Cardiac muscle cell (in vitro differentiated cells and primary cell): ENCODE results near the gene NOC4L. TPM values are rescaled to one million over a fixed set of nuclear protein-coding genes. Genes with fewer than 3 reads are reported as not detected.

ENCODE experiments used
- DNase-seq, 2 donors: peaks; one replicate each; pipeline versions ENCODE4 v3.0.0 to v3.0.0-alpha.2; 2010 to 2017; ENCODE audit warnings: low read depth in 1 of 2, low spot score in 1 of 2
- H3K27ac ChIP-seq: fragments of 200-600 bp; sonication (generic); 2 replicates; pipeline ENCODE4 v1.5.1; 2016
- H3K27me3 ChIP-seq: fragments of 200-600 bp; sonication (generic); 2 replicates; pipeline ENCODE4 v1.6.0; 2016; ENCODE audit warnings: control low read depth
- H3K36me3 ChIP-seq: fragments of 200-600 bp; sonication (generic); 2 replicates; pipeline ENCODE4 v1.5.1; 2016; ENCODE audit warnings: control low read depth
- H3K4me1 ChIP-seq: fragments of 200-600 bp; sonication (generic); 2 replicates; pipeline ENCODE4 v1.8.1; 2017; ENCODE audit warnings: low read depth, mild to moderate bottlenecking, mixed run types
- H3K4me3 ChIP-seq: fragments of 200-600 bp; sonication (generic); 2 replicates; pipeline ENCODE4 v1.5.1; 2016; ENCODE audit warnings: mild to moderate bottlenecking
- H3K9me3 ChIP-seq: fragments of 200-600 bp; sonication (generic); 2 replicates; pipeline ENCODE4 v1.5.1; 2017; ENCODE audit warnings: low read depth, mild to moderate bottlenecking, control low read depth
- polyA plus RNA-seq: library from polyadenylated mRNA; unstranded; fragments of >200 nt; fragmentation: Nextera tagmentation; extraction: Ambion mirVana; gene quantifications from 2 replicates; pipeline ENCODE4 v1.2.1, GENCODE V29; 2016
- total RNA-seq: library from RNA; depleted of rRNA; stranded (reverse); fragments of >200 nt; gene quantifications from 2 replicates; pipeline ENCODE4 v1.2.3, GENCODE V29; 2016
- TF ChIP-seq, protein P1 (sequence below): IDR thresholded peaks from 2 replicates; pipeline ENCODE4 v1.5.1; 2012; ENCODE audit warnings: low read depth, mild to moderate bottlenecking, low read length

The NOC4L gene
- total and polyA plus RNA-seq, 2 experiments from 2014 or later: 17.1 to 33.1 TPM

- no peak for DNase-seq
Measured at GRCh38 chr12:132169376-132169775, 25.1 kb downstream of the NOC4L start.

DNA sequence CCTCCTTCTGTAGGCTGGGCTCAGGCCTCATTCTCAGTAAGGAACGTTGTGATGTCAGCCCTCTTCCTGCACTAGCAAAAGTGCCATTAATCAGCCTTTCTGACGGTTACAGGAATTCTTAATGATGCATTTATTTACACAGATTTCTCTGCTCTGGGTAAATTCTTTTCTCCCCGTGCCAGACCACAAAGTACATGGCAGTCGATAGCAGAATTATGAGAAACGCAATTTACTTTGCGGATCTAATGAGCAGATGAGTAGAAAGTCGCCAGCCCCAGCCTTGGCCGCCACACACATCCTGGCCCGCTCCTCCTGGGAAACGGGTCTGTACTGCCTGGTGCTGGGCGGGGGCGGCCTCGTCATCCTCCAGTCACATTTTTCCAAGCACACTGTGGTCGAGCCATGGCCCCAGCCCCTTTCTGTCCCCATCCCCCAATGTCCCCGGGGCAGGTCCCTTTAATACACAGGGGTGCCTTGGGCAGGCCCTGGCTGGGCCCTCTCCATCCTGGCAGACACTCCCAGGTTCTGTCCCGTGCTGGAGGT is 25.9 kb downstream of the NOC4L start:
- DNase-seq: peak in 1 of 2 donors; percentile 77
- Histone ChIP-seq H3K4me1 (no peaks in the 10 kb centered on the region), H3K4me3 (no peak overlapping the region), H3K36me3 (no peaks in the 10 kb centered on the region), H3K27ac (no peak overlapping the region), H3K9me3 (no peaks in the 10 kb centered on the region), H3K27me3 (no peaks in the 10 kb centered on the region)
- TF ChIP-seq, protein P1, sequence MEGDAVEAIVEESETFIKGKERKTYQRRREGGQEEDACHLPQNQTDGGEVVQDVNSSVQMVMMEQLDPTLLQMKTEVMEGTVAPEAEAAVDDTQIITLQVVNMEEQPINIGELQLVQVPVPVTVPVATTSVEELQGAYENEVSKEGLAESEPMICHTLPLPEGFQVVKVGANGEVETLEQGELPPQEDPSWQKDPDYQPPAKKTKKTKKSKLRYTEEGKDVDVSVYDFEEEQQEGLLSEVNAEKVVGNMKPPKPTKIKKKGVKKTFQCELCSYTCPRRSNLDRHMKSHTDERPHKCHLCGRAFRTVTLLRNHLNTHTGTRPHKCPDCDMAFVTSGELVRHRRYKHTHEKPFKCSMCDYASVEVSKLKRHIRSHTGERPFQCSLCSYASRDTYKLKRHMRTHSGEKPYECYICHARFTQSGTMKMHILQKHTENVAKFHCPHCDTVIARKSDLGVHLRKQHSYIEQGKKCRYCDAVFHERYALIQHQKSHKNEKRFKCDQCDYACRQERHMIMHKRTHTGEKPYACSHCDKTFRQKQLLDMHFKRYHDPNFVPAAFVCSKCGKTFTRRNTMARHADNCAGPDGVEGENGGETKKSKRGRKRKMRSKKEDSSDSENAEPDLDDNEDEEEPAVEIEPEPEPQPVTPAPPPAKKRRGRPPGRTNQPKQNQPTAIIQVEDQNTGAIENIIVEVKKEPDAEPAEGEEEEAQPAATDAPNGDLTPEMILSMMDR: no peak

More at GRCh38 chr12:132169376-132169775, 25.1 kb downstream of the NOC4L start:
- Histone ChIP-seq H3K27ac (no peak overlapping the region), H3K36me3 (no peaks in the 10 kb centered on the region), H3K4me1 (no peaks in the 10 kb centered on the region), H3K4me3 (no peak overlapping the region), H3K9me3 (no peaks in the 10 kb centered on the region), H3K27me3 (no peaks in the 10 kb centered on the region)
- TF ChIP-seq, protein P1: no peak

GRCh38 chr12:132170637-132171292 is 26.5 kb downstream of the NOC4L start:
- Histone ChIP-seq H3K4me3 (no peak overlapping the region), H3K4me1 (no peaks in the 10 kb centered on the region), H3K27me3 (no peaks in the 10 kb centered on the region), H3K27ac (no peak overlapping the region), H3K9me3 (no peaks in the 10 kb centered on the region), H3K36me3 (no peaks in the 10 kb centered on the region)
- no peak for DNase-seq
- TF ChIP-seq, protein P1: no peak

DNA sequence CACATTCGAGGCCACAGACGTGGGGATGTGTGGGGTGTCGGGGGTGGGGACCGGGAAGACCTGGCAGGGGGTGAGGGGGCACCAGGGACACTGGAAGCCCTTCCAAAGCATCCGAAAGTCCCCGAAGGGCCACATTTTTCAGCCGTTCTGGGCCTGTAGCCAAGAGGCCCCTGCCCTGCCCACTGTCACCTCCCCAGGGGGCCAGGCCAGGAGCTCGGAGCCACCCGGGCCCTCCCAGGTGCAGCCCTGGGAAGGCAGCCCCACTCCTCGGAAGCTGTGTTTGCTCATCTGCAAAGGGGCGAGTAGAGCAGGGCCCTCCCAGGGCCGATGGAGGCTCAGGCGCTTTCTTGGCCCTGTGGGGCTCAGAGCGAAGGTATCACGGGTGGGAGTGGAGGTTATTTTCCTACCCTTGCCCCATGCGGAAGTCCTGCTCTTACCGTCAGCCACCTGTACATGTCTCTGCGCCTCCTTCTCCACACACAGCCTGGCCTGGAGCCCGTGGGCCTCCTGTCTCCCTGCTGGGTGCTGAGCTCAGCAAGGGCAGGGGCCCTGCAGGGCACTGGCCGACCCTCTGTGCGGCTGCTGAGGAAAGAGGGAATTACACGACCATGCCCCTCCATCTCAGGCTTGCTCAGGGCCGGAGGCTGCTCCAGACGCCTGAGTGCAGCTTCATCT is 27.2 kb downstream of the NOC4L start:
- DNase-seq: no peak
- H3K9me3 ChIP-seq: no peaks in the 10 kb centered on the region
- H3K27me3 ChIP-seq: no peaks in the 10 kb centered on the region
- TF ChIP-seq, protein P1: no peak
- H3K4me1 ChIP-seq: no peaks in the 10 kb centered on the region
- H3K4me3 ChIP-seq: no peak overlapping the region
- H3K36me3 ChIP-seq: no peaks in the 10 kb centered on the region
- H3K27ac ChIP-seq: no peak overlapping the region

DNA sequence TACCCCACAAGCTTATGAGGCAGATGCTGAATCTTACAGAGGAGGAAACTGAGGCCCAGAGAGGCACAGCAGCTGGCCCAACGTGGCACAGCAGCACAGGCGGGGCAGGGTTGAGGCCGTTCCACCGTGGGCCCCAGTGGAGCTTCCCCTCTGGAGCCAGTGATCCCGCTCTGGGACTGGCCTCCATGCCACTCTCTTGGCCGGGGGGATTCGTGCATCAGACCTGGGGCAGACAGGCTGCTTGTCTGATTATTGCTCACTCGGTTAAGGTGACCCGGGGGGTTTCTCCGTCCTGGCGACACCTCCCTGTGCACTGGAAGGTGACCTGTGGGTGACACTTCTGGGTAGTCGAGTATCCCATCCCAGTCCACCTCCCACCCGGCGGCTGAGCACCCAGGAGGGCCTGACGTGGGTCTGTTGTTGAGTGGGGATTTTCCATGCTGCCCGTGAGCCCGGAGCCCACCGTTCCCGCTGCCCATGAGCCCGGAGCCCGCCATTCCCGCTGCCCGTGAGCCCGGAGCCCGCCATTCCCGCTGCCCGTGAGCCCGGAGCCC is 27.8 kb downstream of the NOC4L start:
- H3K4me3 ChIP-seq: no peak overlapping the region
- H3K27me3 ChIP-seq: no peaks in the 10 kb centered on the region
- H3K27ac ChIP-seq: no peak overlapping the region
- H3K9me3 ChIP-seq: no peaks in the 10 kb centered on the region
- TF ChIP-seq, protein P1: no peak
- H3K36me3 ChIP-seq: no peaks in the 10 kb centered on the region
- DNase-seq: no peak
- H3K4me1 ChIP-seq: no peaks in the 10 kb centered on the region
